Measurements from ENCODE around the gene SHISA6.

Gene SHISA6

GRCh38 chr17:11380761-11381160 lies 139.7 kb downstream of the SHISA6 start:
- no peak for TF ChIP-seq CTCF (conservative IDR thresholded peaks at IDR 0.05; ENCODE audit: low read depth, low read length)
- no peak for DNase-seq (ENCODE audit: low read depth)
- no peak overlapping the region for H3K4me3 ChIP-seq (ENCODE audit: low read depth, low read length)

GRCh38 chr17:11383157-11383556 lies 142.1 kb downstream of the SHISA6 start:
- no peak overlapping the region for H3K4me3 ChIP-seq (ENCODE audit: low read depth, low read length)
- no peak for TF ChIP-seq CTCF (conservative IDR thresholded peaks at IDR 0.05; ENCODE audit: low read depth, low read length)
- DNase-seq (ENCODE audit: low read depth): no peak

- no peak for DNase-seq (ENCODE audit: low read depth)
- TF ChIP-seq CTCF (conservative IDR thresholded peaks at IDR 0.05; ENCODE audit: low read depth, low read length): no peak
- H3K4me3 ChIP-seq (ENCODE audit: low read depth, low read length): no peak overlapping the region
These were observed 143.1 kb downstream of the SHISA6 start for GRCh38 chr17:11384131-11384530.

- no peak for DNase-seq (ENCODE audit: low read depth)
- TF ChIP-seq CTCF (conservative IDR thresholded peaks at IDR 0.05; ENCODE audit: low read depth, low read length): no peak
- H3K4me3 ChIP-seq (ENCODE audit: low read depth, low read length): no peak overlapping the region
These were observed 146.6 kb downstream of the SHISA6 start for GRCh38 chr17:11387610-11388009.

- no peak overlapping the region for H3K4me3 ChIP-seq (ENCODE audit: low read depth, low read length)
- TF ChIP-seq CTCF (conservative IDR thresholded peaks at IDR 0.05; ENCODE audit: low read depth, low read length): no peak
- DNase-seq (ENCODE audit: low read depth): no peak
These were observed 147.0 kb downstream of the SHISA6 start for GRCh38 chr17:11388054-11388453.

- no peak for TF ChIP-seq CTCF (conservative IDR thresholded peaks at IDR 0.05; ENCODE audit: low read depth, low read length)
- DNase-seq (ENCODE audit: low read depth): no peak
- H3K4me3 ChIP-seq (ENCODE audit: low read depth, low read length): no peak overlapping the region
These were observed 148.6 kb downstream of the SHISA6 start for GRCh38 chr17:11389583-11389982.

- TF ChIP-seq CTCF (conservative IDR thresholded peaks at IDR 0.05; ENCODE audit: low read depth, low read length): no peak
- no peak overlapping the region for H3K4me3 ChIP-seq (ENCODE audit: low read depth, low read length)
- no peak for DNase-seq (ENCODE audit: low read depth)
These were observed 150.1 kb downstream of the SHISA6 start for GRCh38 chr17:11391134-11391533.
